SU-DHL-6 (cell line): ENCODE measurements around the gene CGB5.

ENCODE experiments used
- H2AFZ ChIP-seq: fragments of 200-600 bp; sonication (generic); 2 replicates; pipeline ENCODE4 v1.6.1; 2014; ENCODE audit warnings: low read depth, mild to moderate bottlenecking, moderate library complexity, mixed read lengths, antibody characterized with exemption, low read length; ENCODE audit not compliant: severe bottlenecking
- H3F3A ChIP-seq: fragments of 200-600 bp; shearing (Covaris generic); 2 replicates; pipeline ENCODE4 v1.6.0; 2016; ENCODE audit warnings: antibody characterized with exemption, mild to moderate bottlenecking; ENCODE audit not compliant: insufficient read depth
- H3K27ac ChIP-seq: fragments of 200-600 bp; sonication (generic); 2 replicates; pipeline ENCODE4 v1.5.1; 2016; ENCODE audit warnings: low read depth, mild to moderate bottlenecking, low read length, moderate library complexity, mixed read lengths
- H3K27me3 ChIP-seq: fragments of 200-600 bp; sonication (generic), shearing (Covaris generic); 2 replicates; pipeline ENCODE4 v1.6.0; 2014; ENCODE audit warnings: mild to moderate bottlenecking, low read length
- H3K36me3 ChIP-seq: fragments of 200-600 bp; sonication (generic); 2 replicates; pipeline ENCODE4 v1.6.1; 2014; ENCODE audit warnings: mild to moderate bottlenecking, low read length, mixed read lengths
- H3K4me2 ChIP-seq: fragments of 300-600, 200-600 bp; shearing (Covaris generic), sonication (generic); 2 replicates; pipeline ENCODE4 v1.6.0; 2014; ENCODE audit warnings: low read length, low read depth, mild to moderate bottlenecking; ENCODE audit not compliant: poor library complexity, severe bottlenecking
- H3K4me3 ChIP-seq: fragments of 200-600 bp; sonication (generic); 2 replicates; pipeline ENCODE4 v1.5.1; 2014; ENCODE audit warnings: antibody characterized with exemption, low read length, mild to moderate bottlenecking, mixed read lengths; ENCODE audit not compliant: insufficient read depth, poor library complexity, severe bottlenecking
- H3K79me2 ChIP-seq: fragments of 200-600 bp; sonication (generic); 2 replicates; pipeline ENCODE4 v1.6.1; 2014; ENCODE audit warnings: mild to moderate bottlenecking, low read length, moderate library complexity; ENCODE audit not compliant: insufficient read depth
- H3K9ac ChIP-seq: fragments of 200-600 bp; sonication (generic); 2 replicates; pipeline ENCODE4 v1.7.0; 2014; ENCODE audit warnings: mild to moderate bottlenecking, low read length
- H3K9me2 ChIP-seq: fragments of 200-600 bp; sonication (generic); replicated peaks from 2 replicates; pipeline ENCODE4 v1.6.1; 2014; ENCODE audit warnings: low read length; ENCODE audit not compliant: insufficient read depth
- H3K9me3 ChIP-seq: fragments of 200-600 bp; sonication (generic); 2 replicates; pipeline ENCODE4 v1.6.1; 2014; ENCODE audit warnings: low read length, mixed read lengths; ENCODE audit not compliant: insufficient read depth
- H4K20me1 ChIP-seq: fragments of 200-600 bp; sonication (generic); 2 replicates; pipeline ENCODE4 v1.6.1; 2014; ENCODE audit warnings: low read depth, mild to moderate bottlenecking, antibody characterized with exemption, low read length, moderate library complexity, mixed read lengths
- CTCF ChIP-seq: fragments of 200-600 bp; sonication (generic); IDR thresholded peaks from one replicate; pipeline ENCODE4 v1.5.1; 2017; ENCODE audit warnings: antibody characterized with exemption, mild to moderate bottlenecking, low read length, moderate library complexity; ENCODE audit not compliant: insufficient read depth, poor library complexity, severe bottlenecking
- EZH2phosphoT487 ChIP-seq: fragments of 200-600 bp; sonication (generic), shearing (Covaris generic); conservative IDR thresholded peaks from 2 replicates; pipeline ENCODE4 v1.6.1; 2018; ENCODE audit warnings: mild to moderate bottlenecking, antibody characterized with exemption, low read length, moderate library complexity, mixed read lengths

The CGB5 gene

GRCh38 chr19:49058562-49058961, 14.9 kb downstream of the CGB5 start:
- no peak overlapping the region for H3K27ac ChIP-seq
- no peaks in the 10 kb centered on the region for H3K9me3 ChIP-seq
- no peak overlapping the region for H3K9ac ChIP-seq
- H3K79me2 ChIP-seq: no peaks in the 10 kb centered on the region
- H2AFZ ChIP-seq: no peak overlapping the region
- no peaks in the 10 kb centered on the region for H4K20me1 ChIP-seq
- TF ChIP-seq EZH2phosphoT487 (no peak), CTCF (no peak)
- no peak overlapping the region for H3K4me2 ChIP-seq
- no peaks in the 10 kb centered on the region for H3F3A ChIP-seq
- no peaks in the 10 kb centered on the region for H3K36me3 ChIP-seq
- no peaks in the 10 kb centered on the region for H3K9me2 ChIP-seq
- H3K27me3 ChIP-seq: no peaks in the 10 kb centered on the region
- H3K4me3 ChIP-seq: no peak overlapping the region

GRCh38 chr19:49059053-49059452, 15.4 kb downstream of the CGB5 start:
- Histone ChIP-seq H3K27ac (no peak overlapping the region), H3F3A (no peaks in the 10 kb centered on the region), H3K9me2 (no peaks in the 10 kb centered on the region), H3K9ac (no peak overlapping the region), H3K36me3 (no peaks in the 10 kb centered on the region), H3K27me3 (no peaks in the 10 kb centered on the region), H3K4me3 (no peak overlapping the region), H4K20me1 (no peaks in the 10 kb centered on the region), H3K9me3 (no peaks in the 10 kb centered on the region), H3K79me2 (no peaks in the 10 kb centered on the region), H3K4me2 (no peak overlapping the region), H2AFZ (no peak overlapping the region)
- TF ChIP-seq EZH2phosphoT487 (no peak), CTCF (no peak)

GRCh38 chr19:49061000-49061399, 17.4 kb downstream of the CGB5 start:
- no peak overlapping the region for H3K4me3 ChIP-seq
- no peak overlapping the region for H3K4me2 ChIP-seq
- no peak for TF ChIP-seq EZH2phosphoT487
- TF ChIP-seq CTCF: no peak
- no peaks in the 10 kb centered on the region for H3K27me3 ChIP-seq
- no peaks in the 10 kb centered on the region for H4K20me1 ChIP-seq
- no peak overlapping the region for H3K9ac ChIP-seq
- no peaks in the 10 kb centered on the region for H3K9me2 ChIP-seq
- H3K27ac ChIP-seq: no peak overlapping the region
- no peaks in the 10 kb centered on the region for H3K36me3 ChIP-seq
- H3K79me2 ChIP-seq: no peaks in the 10 kb centered on the region
- H2AFZ ChIP-seq: no peak overlapping the region
- no peaks in the 10 kb centered on the region for H3K9me3 ChIP-seq
- H3F3A ChIP-seq: no peaks in the 10 kb centered on the region
